HG02610 (cell line): ENCODE results near the gene PSMC3IP.
A peak's percentile ranks its signal among the peaks of the same experiment; 100 is the strongest.

Experiments
- ATAC-seq: cut with Tn5 transposase; IDR thresholded peaks from one replicate; pipeline ENCODE4 v1.9.1; 2021; ENCODE audit warnings: mild to moderate bottlenecking, moderate library complexity; ENCODE audit not compliant: unreplicated experiment

Gene PSMC3IP

DNA sequence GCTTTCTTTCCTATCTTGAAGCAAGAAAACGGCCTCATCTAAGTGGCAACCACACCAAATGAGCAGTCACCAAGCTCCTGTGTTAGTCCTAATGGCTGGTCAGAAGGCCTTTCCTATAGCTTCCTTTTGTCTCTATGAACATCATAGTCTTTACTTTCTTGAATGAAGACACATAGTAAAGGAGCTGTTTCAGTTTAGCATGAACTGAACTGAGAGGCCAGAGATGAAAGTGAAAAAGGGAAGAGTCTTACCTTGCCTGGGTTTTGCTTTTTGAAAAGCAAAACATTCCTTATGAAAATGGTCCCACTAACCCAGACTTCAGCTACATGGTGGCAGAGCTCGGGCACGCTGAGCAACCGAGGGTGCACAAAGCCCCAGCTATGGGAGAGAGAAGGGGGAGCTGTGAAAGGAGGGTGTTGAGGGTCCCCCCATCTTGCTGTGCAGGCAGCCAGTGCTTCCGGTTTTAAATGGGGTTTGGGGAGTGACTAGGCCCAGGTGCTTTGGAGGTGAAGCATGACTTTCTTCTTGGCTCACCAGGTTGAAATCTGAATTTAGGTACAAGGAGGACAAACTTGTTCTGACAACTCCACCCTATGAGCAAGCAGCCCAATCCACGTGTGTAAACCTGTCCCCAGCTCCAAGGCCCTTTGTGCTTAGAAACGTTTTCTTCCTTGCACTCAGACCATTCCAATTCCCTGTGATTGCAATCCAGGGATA, 9.1 kb upstream of the PSMC3IP start:
- no peak for ATAC-seq

- no peak for ATAC-seq
Measured at GRCh38 chr17:42585353-42585752, 7.8 kb upstream of the PSMC3IP start.

GRCh38 chr17:42584880-42585279, 7.4 kb upstream of the PSMC3IP start:
- no peak for ATAC-seq

GRCh38 chr17:42581744-42582270, 4.3 kb upstream of the PSMC3IP start:
- no peak for ATAC-seq

- ATAC-seq = no peak
Measured at GRCh38 chr17:42579794-42580551, 2.4 kb upstream of the PSMC3IP start.

GRCh38 chr17:42578282-42578869, 847 bp upstream of the PSMC3IP start:
- peak; percentile 47 for ATAC-seq

GRCh38 chr17:42577140-42577531, 393 bp downstream of the PSMC3IP start:
- ATAC-seq = no peak

GRCh38 chr17:42574463-42574862, 3.1 kb downstream of the PSMC3IP start:
- ATAC-seq = no peak

DNA sequence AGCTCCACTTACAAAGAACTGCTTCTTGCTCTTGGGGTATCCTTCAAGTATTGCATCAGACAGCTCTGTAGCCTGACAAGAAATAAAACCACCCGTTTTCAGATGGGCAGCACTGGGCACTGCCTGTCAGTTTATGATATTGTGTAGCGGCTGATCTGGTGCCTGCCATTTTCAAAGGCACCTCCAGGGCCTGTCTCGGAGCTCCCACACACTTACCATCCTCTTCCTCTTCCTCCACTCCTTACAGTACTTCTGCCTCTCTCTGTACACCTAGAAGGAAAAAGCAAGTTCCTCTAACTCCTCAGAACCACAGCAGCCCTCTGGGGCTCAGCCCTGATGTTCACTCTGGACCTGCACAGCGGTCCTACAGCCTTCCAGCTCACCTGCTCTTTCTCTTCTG, 4.4 kb downstream of the PSMC3IP start:
- ATAC-seq = no peak

DNA sequence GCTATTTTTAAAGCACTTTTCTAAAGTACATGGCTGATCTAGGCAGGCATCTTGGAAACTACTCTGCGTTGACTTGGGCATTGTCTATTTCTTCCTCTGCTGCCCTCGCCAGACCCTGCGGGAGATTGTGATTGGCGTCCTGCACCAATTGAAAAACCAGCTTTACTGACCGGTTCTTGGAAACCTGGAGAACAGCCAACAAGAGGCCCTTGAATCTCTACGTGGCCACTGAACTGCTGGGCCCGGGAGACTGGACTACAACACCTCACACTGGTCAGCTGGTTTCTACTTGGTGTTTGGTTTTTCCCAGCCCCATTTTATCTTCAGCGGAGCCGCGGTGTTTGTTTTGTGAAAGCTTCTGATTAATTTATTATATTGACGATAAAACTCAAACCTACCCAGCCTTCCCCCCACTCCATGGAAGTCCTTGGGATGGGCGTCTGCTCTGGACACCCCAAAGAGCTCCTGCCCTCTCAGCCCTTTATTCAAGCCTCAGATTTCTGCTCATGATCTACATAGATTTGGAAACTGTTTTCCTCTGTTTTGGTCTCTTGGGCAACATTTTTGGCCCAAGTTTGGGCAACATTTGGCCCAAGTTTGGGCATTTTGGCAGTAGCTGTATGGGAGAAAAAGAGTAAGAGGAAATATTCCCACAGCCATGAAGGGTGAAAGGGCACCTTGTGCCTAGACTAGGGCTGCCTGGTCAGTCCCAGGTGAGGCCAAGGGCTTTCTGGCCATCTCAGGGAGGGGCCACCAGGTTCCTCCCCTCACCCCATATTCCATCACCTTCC, 5.9 kb downstream of the PSMC3IP start:
- no peak for ATAC-seq

DNA sequence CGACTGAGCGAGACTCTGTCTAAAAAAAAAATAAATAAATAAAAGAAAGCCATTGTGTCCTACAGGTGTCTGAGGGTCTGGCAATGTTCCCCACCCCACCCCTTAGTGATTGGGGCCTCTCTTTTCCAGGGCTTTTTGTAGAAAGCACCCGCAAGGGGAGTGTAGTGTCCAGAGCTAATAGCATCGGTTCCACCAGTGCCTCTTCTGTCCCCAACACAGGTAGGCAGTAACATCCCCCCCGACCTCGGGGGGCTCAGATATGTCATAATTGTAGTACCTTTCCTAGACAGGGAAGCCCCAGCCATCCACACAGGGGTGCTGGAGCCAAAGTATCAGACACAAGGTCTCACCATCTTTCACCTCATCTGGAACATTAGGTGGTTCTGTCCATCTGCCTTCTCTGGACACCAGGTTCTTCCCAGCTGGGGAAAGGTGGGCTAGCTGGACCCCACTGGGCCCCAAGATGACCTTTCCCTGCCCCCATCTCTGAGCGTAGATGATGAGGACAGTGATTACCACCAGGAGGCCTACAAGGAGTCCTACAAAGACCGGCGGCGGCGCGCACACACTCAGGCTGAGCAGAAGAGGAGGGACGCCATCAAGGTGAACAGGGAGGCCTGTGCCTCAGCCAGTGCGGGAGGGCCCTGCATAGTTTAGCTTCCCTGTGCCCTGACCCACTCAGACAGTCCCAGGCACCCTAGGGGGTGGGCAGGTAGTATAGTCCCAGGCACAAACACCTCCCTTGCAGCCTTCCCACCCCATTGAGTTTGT, 9.0 kb downstream of the PSMC3IP start:
- ATAC-seq = no peak

GRCh38 chr17:42566883-42567573, 10.5 kb downstream of the PSMC3IP start, which contains the start of gene MLX:
MLX (plus strand) TSS chr17:42567100; CDS start chr17:42567125, 25 bp downstream.
- peak; percentile 54 for ATAC-seq

- ATAC-seq = no peak
Measured at GRCh38 chr17:42566215-42566882, 11.2 kb downstream of the PSMC3IP start.

DNA sequence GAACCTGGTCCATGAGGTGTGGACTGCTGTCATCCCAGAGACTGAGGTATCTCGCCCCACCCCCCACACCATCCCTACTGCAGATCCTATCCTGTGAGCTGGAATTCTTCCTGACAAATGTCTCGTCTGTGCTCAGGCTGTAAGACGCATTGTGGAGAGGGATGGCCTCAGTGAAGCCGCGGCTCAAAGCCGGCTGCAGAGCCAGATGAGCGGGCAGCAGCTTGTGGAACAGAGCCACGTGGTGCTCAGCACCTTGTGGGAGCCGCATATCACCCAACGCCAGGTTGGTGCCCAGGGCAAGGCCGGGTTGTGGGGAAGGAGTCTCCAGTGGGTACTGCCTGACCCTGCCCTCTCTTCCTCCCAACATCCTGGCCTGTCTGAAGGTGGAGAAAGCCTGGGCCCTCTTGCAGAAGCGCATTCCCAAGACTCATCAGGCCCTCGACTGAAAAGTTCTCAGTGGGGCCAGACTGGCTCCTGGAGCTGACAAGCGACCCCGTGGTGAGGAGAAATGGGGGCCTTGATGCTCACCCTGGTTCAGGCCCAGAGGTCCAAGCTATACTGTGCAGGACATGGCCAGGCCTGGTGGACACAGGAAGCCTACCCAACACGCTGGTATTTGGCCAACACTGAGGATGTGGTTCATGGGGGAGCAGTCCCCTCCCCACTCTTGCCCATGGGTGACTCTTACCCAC, 11.9 kb downstream of the PSMC3IP start:
- no peak for ATAC-seq

- no peak for ATAC-seq
Measured at GRCh38 chr17:42564815-42565522, 12.6 kb downstream of the PSMC3IP start.

GRCh38 chr17:42563950-42564349, 13.6 kb downstream of the PSMC3IP start:
- ATAC-seq = no peak

DNA sequence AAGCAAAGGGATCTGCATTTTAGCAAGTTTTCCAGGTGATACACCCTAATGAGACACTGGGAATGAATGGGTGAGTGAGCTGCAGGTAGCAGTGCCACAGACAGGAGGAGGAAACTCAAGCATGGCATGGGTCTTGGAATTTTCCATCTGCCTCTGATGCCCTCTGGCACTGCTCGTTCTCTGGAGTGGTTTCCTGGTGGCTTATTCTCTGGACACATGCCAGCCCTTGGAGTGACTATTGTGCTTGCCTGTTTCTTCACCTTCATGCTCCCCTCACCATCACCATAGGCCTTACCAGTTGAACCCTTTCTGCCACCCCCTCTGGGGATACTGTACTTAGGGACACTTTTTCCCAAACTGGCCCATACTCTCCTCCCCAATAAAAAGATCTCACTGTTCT, 14.0 kb downstream of the PSMC3IP start:
- no peak for ATAC-seq

DNA sequence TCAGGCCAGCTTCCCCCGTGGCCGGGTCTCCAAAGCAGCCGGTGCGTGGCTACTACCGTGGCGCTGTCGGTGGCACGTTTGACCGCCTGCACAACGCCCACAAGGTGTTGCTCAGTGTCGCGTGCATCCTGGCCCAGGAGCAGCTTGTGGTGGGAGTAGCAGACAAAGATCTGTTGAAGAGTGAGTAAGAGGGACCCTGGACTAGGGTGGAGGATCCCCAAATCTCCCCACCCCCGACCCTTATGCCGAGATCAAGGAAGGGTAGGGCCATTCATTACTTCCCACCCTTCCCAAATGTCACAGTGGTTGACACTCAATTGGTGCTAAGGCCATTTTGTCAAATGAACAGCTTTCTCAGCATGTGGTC, 14.4 kb downstream of the PSMC3IP start:
- ATAC-seq = no peak
